Measurements from ENCODE around the gene HSPA1L. TPM values are rescaled to one million over a fixed set of nuclear protein-coding genes. Genes with fewer than 3 reads are reported as not detected.
"Not testable (repeated sequence)": the region's sequence is repeated elsewhere in the genome, so short reads cannot be mapped to it uniquely, and the experiment has no call there.

HSPA1L gene
- total RNA-seq = 2.4 TPM
- long read RNA-seq, partial matches to known transcripts = 0 of 3 reads
- long read RNA-seq, other reads (novel, unspliced or antisense) = 1 of 3 reads

DNA sequence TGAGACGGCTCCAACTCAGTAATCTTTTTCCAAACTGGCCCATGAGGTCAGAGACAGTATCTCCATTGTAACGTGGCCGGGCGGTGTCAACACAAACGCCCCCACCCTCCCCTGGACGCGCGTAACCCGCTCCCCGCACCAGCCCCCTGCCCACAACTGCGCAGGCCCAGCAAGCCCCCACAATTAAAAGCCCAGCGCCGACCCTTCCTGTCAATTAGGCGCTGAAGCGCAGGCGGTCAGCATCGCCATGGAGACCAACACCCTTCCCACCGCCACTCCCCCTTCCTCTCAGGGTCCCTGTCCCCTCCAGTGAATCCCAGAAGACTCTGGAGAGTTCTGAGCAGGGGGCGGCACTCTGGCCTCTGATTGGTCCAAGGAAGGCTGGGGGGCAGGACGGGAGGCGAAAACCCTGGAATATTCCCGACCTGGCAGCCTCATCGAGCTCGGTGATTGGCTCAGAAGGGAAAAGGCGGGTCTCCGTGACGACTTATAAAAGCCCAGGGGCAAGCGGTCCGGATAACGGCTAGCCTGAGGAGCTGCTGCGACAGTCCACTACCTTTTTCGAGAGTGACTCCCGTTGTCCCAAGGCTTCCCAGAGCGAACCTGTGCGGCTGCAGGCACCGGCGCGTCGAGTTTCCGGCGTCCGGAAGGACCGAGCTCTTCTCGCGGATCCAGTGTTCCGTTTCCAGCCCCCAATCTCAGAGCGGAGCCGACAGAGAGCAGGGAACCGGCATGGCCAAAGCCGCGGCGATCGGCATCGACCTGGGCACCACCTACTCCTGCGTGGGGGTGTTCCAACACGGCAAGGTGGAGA, at the start of gene HSPA1L, which contains the start of gene HSPA1A:
Gene HSPA1L (minus strand): TSS at position 259 of the 814 bp plus-strand sequence. CDS start 3,311 bp downstream, outside the sequence.
Gene HSPA1A (plus strand): TSS at position 519 of the 814 bp plus-strand sequence. CDS start 214 bp downstream, at position 733.
- intact Hi-C loops (cut with DNase I) = no loop called here
- DNase-seq (ENCODE audit: low spot score) = peak; percentile 98

- DNase-seq (ENCODE audit: low spot score) = no peak
- intact Hi-C loops (cut with DNase I) = loop anchor here (10.0 kb wide), 1 partner anchor 180 kb away; the partner anchor contains the start of gene LY6G5C
Observed at GRCh38 chr6:31864818-31865204, 49.7 kb upstream of the HSPA1L start.

GRCh38 chr6:31864123-31864562, 49.1 kb upstream of the HSPA1L start:
- intact Hi-C loops (cut with DNase I) = loop anchor here (10.0 kb wide), 1 partner anchor 179 kb away; the partner anchor contains the start of gene LY6G5C
- DNase-seq (ENCODE audit: low spot score) = not testable (repeated sequence)

DNA sequence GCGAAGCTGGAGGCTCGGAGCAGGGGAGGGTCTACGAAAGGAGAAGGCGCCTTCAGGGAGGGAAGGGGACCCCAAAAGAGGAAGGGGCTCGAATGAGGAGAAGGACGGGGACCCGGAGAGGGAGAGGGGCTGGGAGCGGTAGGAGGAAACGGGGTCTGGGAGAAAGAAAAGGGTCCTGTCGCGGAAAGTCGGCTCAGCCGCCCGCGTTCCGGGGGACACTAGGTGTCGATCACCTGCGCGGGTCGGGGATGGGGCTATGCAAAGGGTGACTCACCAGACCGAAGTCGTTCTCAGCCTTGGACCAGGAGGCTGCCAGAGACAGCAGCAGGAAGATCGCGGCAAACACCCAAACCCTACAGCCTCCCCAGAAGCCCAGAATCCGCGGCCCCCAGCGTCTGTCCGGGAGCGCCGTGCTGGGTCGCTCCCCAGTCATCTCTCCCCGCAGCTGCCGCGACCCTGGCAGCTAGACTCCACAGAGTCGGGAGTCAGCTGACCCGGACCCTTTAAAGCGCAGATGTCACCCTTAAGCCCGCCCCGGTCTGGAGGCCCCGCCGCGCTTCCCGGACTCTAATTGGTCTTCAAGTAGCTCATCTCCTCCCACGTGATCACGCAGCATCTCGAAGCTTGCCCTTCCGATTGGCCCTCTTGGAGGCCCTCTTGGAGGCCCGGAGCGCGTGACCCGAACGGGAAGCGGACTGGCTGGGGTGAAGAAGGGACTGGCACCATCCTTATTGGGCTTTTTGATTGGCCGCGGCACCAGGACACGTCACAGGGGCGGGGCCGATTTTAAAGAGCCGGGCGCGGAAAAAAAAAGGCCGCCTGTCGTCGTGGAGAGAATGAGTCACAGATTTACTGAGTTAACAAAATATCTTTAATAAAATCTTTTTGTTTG, 47.5 kb upstream of the HSPA1L start, which contains the start of gene NEU1:
Gene NEU1 (minus strand): TSS at position 478 of the 892 bp plus-strand sequence. CDS start 45 bp downstream, at position 433.
- peak; percentile 100 for DNase-seq (ENCODE audit: low spot score)
- intact Hi-C loops (cut with DNase I) = loop anchor here (2.0 to 10.0 kb wide), 3 partner anchors 28 to 178 kb away; partner anchors contain the start of genes EHMT2 and LY6G5C

- intact Hi-C loops (cut with DNase I) = loop anchor here (2.0 to 10.0 kb wide), 3 partner anchors 27 to 177 kb away; partner anchors contain the start of genes EHMT2 and LY6G5C
- no peak for DNase-seq (ENCODE audit: low spot score)
Observed at GRCh38 chr6:31861919-31862343, 46.8 kb upstream of the HSPA1L start.

GRCh38 chr6:31861150-31861549, 46.1 kb upstream of the HSPA1L start:
- intact Hi-C loops (cut with DNase I) = loop anchor here (10.0 kb wide), 1 partner anchor 176 kb away; the partner anchor contains the start of gene LY6G5C
- DNase-seq (ENCODE audit: low spot score) = no peak

DNA sequence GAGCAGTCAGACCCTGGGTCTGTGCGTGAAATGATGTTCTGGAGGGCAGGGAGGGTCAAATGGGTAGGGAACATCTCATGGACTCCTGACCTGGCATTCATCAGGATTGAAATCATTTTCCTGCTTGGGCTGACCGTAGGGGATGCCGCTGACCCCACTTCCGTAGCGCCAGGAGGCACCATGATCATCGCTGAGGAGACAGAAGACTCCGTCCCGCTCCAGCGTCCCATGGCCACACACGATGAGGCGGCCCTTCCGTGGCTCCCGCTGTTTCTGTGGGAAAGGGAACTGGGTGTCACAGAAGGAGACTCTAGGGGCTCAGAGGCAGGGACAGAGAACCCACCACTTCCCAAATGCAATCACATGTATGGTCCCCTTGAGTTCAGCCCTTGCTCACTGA, 45.3 kb upstream of the HSPA1L start:
- no peak for DNase-seq (ENCODE audit: low spot score)
- intact Hi-C loops (cut with DNase I) = loop anchor here (10.0 kb wide), 1 partner anchor 176 kb away; the partner anchor contains the start of gene LY6G5C

DNA sequence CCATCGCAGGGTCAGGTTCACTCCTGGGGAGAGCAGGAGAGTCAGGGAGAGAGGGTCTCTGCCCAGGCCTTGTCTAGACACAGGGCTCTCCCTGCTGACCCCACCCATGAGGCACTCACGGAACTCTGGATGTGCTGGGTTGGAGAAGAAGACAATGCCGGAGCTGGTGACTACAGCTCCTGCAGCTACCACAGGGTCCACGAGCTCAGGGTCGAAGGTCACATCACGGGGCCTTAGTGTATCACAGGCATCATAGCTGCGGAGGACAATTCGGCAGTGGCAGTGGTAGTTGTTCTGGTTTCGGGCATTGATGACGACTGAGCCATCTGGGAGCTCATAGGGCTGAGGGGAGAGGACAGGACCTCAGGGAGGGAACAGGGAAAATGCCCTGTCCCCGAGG, 44.8 kb upstream of the HSPA1L start:
- intact Hi-C loops (cut with DNase I) = loop anchor here (10.0 kb wide), 1 partner anchor 175 kb away; the partner anchor contains the start of gene LY6G5C

DNA sequence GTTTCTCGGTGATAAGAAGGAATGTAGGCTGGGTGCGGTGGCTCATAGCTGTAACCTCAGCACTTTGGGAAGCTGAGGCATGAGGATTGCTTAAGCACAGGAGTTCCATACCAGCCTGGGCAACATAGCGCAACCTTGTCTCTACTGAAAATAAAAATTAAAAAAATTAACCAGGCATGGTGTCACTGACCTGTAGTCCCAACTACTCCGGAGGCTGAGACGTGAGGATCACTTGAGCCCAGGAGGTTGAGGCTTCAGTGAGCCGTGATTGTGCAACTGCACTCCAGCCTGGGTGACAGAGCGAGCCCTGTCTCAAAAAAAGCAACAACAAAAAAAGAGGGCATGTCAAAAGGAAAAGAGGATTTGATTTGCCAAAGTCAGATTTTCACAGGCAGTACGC, 43.6 kb upstream of the HSPA1L start:
- intact Hi-C loops (cut with DNase I) = no loop called here
- no peak for DNase-seq (ENCODE audit: low spot score)

More for the DNA sequence above, 44.8 kb upstream of the HSPA1L start:
- DNase-seq (ENCODE audit: low spot score) = no peak

- intact Hi-C loops (cut with DNase I); DNase-seq (ENCODE audit: low spot score): not testable (repeated sequence)
Observed at GRCh38 chr6:31857774-31858173, 42.7 kb upstream of the HSPA1L start.

DNA sequence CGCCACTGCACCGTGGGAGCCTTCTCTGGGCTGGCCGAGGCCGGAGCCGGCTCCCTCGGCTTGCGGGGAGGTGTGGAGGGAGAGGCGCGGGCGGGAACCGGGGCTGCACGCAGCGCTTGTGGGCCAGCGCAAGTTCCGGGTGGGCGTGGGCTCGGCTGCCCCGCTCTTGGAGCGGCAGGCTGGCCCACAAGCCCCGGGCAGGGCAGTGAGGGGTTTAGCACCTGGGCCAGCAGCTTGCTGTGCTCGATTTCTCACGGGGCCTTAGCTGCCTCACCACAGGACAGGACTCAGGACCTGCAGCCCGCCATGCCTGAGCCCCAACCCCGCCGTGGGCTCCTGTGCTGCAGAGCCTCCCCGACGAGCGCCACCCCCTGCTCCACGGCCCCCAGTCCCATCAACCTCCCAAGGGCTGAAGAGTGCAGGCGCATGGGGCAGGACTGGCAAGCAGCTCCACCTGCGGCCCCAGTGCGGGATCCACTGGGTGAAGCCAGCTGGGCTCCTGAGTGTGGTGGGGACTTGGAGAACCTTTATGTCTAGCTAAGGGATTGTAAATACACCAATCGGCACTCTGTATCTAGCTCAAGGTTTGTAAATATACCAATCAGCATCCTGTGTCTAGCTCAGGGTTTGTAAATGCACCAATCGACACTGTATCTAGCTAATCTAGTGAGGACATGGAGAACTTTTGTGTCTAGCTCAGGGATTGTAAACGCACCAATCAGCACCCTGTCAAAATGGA, 37.1 kb upstream of the HSPA1L start:
- intact Hi-C loops (cut with DNase I); DNase-seq (ENCODE audit: low spot score): not testable (repeated sequence)

GRCh38 chr6:31851485-31851832, 36.4 kb upstream of the HSPA1L start:
- intact Hi-C loops (cut with DNase I) = no loop called here
- DNase-seq (ENCODE audit: low spot score) = no peak

GRCh38 chr6:31850765-31851484, 35.8 kb upstream of the HSPA1L start:
- intact Hi-C loops (cut with DNase I) = no loop called here
- no peak for DNase-seq (ENCODE audit: low spot score)

GRCh38 chr6:31847276-31847978, 32.3 kb upstream of the HSPA1L start:
- intact Hi-C loops (cut with DNase I) = no loop called here
- DNase-seq (ENCODE audit: low spot score) = no peak

DNA sequence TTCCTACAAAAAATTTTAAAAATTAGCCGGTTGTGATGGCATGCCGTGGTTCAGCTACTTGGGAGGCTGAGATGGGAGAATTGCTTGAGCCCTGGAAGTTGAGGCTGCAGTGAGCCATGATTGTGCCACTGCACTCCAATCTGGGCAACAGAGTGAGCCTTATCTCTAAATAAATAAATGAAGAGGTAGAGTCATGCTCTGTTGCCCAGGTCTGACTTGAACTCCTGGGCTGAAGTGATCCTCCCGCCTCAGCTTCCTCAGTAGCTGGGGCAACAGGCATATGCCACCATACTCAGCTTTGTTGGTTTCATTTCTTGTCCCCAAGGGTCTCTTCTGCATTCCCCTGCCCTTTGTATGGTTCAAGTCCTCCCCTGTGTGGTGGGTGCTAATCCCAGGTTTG, 29.4 kb upstream of the HSPA1L start:
- intact Hi-C loops (cut with DNase I) = no loop called here
- DNase-seq (ENCODE audit: low spot score) = no peak

- no peak for DNase-seq (ENCODE audit: low spot score)
- intact Hi-C loops (cut with DNase I) = no loop called here
Observed at GRCh38 chr6:31842053-31842452, 27.0 kb upstream of the HSPA1L start.

- DNase-seq (ENCODE audit: low spot score) = not testable (repeated sequence)
- intact Hi-C loops (cut with DNase I) = loop anchor here (10.0 kb wide), 1 partner anchor 295 kb away; the partner anchor contains the start of genes ATP6V1G2, DDX39B and NFKBIL1
Observed at GRCh38 chr6:31839779-31840126, 24.7 kb upstream of the HSPA1L start.

Measured in cardiac septum (tissue), 1 donor.